Esophagus muscularis mucosa (tissue), 3 donors: ENCODE measurements around the gene TENT5A.

ENCODE experiments used
- EP300 ChIP-seq: sonication (generic); formaldehyde crosslinking; IDR thresholded peaks from one replicate; pipeline ENCODE4 v1.6.1; 2017; ENCODE audit warnings: antibody characterized with exemption
- TF ChIP-seq, protein P1 (sequence below), 3 experiments: fragments of 200-600 bp in 2 of 3; fragments of 450-650 bp in 1 of 3; sonication (generic) in 2 of 3; IDR thresholded peaks; one replicate each; pipeline ENCODE4 v1.5.1; 2017 to 2019; ENCODE audit warnings: antibody characterized with exemption in 3 of 3, mild to moderate bottlenecking in 2 of 3, moderate library complexity in 1 of 3

DNA sequence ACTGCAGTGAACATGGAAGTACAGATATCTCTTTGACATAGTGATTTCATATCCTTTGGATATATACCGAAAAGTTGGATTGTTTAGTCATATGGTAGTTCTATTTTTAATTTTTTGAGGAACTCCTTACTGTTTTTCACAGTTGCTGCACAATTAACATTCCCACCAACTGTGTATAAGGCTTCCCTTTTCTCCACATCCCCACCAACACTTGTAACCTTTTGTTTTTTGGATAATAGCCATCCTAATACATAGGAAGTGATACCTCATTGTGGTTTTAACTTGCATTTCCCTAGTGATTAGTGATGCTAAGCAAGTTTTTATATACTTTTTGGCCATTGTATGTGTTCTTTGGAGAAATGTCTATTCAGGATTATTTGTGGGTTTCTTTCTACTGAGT lies 45.1 kb upstream of the TENT5A start:
- TF ChIP-seq EP300 = no peak
- TF ChIP-seq, protein P1, sequence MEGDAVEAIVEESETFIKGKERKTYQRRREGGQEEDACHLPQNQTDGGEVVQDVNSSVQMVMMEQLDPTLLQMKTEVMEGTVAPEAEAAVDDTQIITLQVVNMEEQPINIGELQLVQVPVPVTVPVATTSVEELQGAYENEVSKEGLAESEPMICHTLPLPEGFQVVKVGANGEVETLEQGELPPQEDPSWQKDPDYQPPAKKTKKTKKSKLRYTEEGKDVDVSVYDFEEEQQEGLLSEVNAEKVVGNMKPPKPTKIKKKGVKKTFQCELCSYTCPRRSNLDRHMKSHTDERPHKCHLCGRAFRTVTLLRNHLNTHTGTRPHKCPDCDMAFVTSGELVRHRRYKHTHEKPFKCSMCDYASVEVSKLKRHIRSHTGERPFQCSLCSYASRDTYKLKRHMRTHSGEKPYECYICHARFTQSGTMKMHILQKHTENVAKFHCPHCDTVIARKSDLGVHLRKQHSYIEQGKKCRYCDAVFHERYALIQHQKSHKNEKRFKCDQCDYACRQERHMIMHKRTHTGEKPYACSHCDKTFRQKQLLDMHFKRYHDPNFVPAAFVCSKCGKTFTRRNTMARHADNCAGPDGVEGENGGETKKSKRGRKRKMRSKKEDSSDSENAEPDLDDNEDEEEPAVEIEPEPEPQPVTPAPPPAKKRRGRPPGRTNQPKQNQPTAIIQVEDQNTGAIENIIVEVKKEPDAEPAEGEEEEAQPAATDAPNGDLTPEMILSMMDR (IDR thresholded peaks at IDR 0.05) = no peak
